Right atrium auricular region (tissue), 2 donors: ENCODE measurements around the gene SRPK2. TPM values are rescaled to one million over a fixed set of nuclear protein-coding genes. Genes with fewer than 3 reads are reported as not detected.

ENCODE experiments used
- DNase-seq: peaks from one replicate; pipeline ENCODE4 v3.0.0-alpha.2; 2019; ENCODE audit warnings: low spot score
- H3K27ac ChIP-seq, 2 donors: fragments of 200-600 bp; sonication (generic); 1 replicate in 1 of 2; 2 replicates in 1 of 2; pipeline ENCODE4 v1.5.1; 2016 to 2019
- H3K27me3 ChIP-seq, 2 donors: fragments of 200-600 bp; sonication (generic); one replicate each; pipeline versions ENCODE4 v1.5.1 to v1.6.0; 2017 to 2019
- H3K36me3 ChIP-seq: fragments of 200-600 bp; sonication (generic); one replicate; pipeline ENCODE4 v1.5.1; 2016
- H3K4me1 ChIP-seq, 2 donors: fragments of 200-600 bp; sonication (generic); one replicate each; pipeline versions ENCODE4 v1.5.1 to v1.6.0; 2017 to 2019
- H3K4me3 ChIP-seq, 2 donors: fragments of 200-600 bp; sonication (generic); 1 replicate in 1 of 2; 2 replicates in 1 of 2; pipeline ENCODE4 v1.5.1; 2017 to 2019; ENCODE audit warnings: mild to moderate bottlenecking in 1 of 2, moderate library complexity in 1 of 2
- H3K9me3 ChIP-seq, 2 donors: fragments of 200-600 bp; sonication (generic); one replicate each; pipeline ENCODE4 v1.5.1; 2019
- CTCF ChIP-seq, 2 donors: fragments of 200-600 bp; sonication (generic); IDR thresholded peaks; one replicate each; pipeline ENCODE4 v1.5.1; 2019; ENCODE audit warnings: antibody characterized with exemption in 2 of 2
- total RNA-seq, 2 donors: library from RNA; depleted of rRNA; stranded (reverse); fragments of >200 nt; gene quantifications; one replicate each; pipeline ENCODE4 v1.1.0, GENCODE V29; 2016

Gene SRPK2
- total RNA-seq, 2 donors from 2014 or later: 19.8 to 20.9 TPM

- Histone ChIP-seq H3K4me3 (peak overlapping the region; percentile 85 to 95), H3K4me1 (peaks cover 0 to 15% of the 10 kb centered on the region in 2 donors), H3K36me3 (no peaks in the 10 kb centered on the region), H3K27ac (peak overlapping the region; percentile 2 to 63), H3K9me3 (no peaks in the 10 kb centered on the region), H3K27me3 (no peaks in the 10 kb centered on the region)
- TF ChIP-seq CTCF (IDR thresholded peaks at IDR 0.05): no peak
- no peak for DNase-seq
Measured at GRCh38 chr7:105387508-105388355, 989 bp downstream of the SRPK2 start.

GRCh38 chr7:105377903-105378302 lies 10.8 kb downstream of the SRPK2 start:
- Histone ChIP-seq H3K9me3 (no peaks in the 10 kb centered on the region), H3K4me3 (no peak overlapping the region), H3K27me3 (no peaks in the 10 kb centered on the region), H3K27ac (no peak overlapping the region), H3K36me3 (no peaks in the 10 kb centered on the region), H3K4me1 (peaks cover 0 to 6% of the 10 kb centered on the region in 2 donors)
- no peak for DNase-seq
- no peak for TF ChIP-seq CTCF (IDR thresholded peaks at IDR 0.05)

GRCh38 chr7:105376908-105377533 lies 11.7 kb downstream of the SRPK2 start:
- Histone ChIP-seq H3K4me3 (no peak overlapping the region), H3K9me3 (no peaks in the 10 kb centered on the region), H3K27me3 (no peaks in the 10 kb centered on the region), H3K36me3 (no peaks in the 10 kb centered on the region), H3K27ac (no peak overlapping the region), H3K4me1 (peaks cover 0 to 6% of the 10 kb centered on the region in 2 donors)
- DNase-seq: no peak
- no peak for TF ChIP-seq CTCF (IDR thresholded peaks at IDR 0.05)

GRCh38 chr7:105369944-105370343 lies 18.8 kb downstream of the SRPK2 start:
- H3K9me3 ChIP-seq: no peaks in the 10 kb centered on the region
- H3K4me3 ChIP-seq: no peak overlapping the region
- H3K36me3 ChIP-seq: no peaks in the 10 kb centered on the region
- DNase-seq: no peak
- peaks cover 0 to 2% of the 10 kb centered on the region in 2 donors for H3K4me1 ChIP-seq
- H3K27ac ChIP-seq: no peak overlapping the region
- TF ChIP-seq CTCF (IDR thresholded peaks at IDR 0.05): no peak
- H3K27me3 ChIP-seq: no peaks in the 10 kb centered on the region

- Histone ChIP-seq H3K36me3 (no peaks in the 10 kb centered on the region), H3K4me3 (no peak overlapping the region), H3K4me1 (peaks cover 0 to 9% of the 10 kb centered on the region in 2 donors), H3K27ac (no peak overlapping the region), H3K27me3 (no peaks in the 10 kb centered on the region), H3K9me3 (no peaks in the 10 kb centered on the region)
- DNase-seq: no peak
- TF ChIP-seq CTCF (IDR thresholded peaks at IDR 0.05): no peak
Measured at GRCh38 chr7:105367458-105367857, 21.3 kb downstream of the SRPK2 start.
